Measurements from ENCODE around the gene TEX29. TPM values are rescaled to one million over a fixed set of nuclear protein-coding genes. Genes with fewer than 3 reads are reported as not detected.

Gene TEX29
- total and polyA plus RNA-seq, 4 experiments from 2014 or later = 0.28 to 0.50 TPM; not detected in 2

DNA sequence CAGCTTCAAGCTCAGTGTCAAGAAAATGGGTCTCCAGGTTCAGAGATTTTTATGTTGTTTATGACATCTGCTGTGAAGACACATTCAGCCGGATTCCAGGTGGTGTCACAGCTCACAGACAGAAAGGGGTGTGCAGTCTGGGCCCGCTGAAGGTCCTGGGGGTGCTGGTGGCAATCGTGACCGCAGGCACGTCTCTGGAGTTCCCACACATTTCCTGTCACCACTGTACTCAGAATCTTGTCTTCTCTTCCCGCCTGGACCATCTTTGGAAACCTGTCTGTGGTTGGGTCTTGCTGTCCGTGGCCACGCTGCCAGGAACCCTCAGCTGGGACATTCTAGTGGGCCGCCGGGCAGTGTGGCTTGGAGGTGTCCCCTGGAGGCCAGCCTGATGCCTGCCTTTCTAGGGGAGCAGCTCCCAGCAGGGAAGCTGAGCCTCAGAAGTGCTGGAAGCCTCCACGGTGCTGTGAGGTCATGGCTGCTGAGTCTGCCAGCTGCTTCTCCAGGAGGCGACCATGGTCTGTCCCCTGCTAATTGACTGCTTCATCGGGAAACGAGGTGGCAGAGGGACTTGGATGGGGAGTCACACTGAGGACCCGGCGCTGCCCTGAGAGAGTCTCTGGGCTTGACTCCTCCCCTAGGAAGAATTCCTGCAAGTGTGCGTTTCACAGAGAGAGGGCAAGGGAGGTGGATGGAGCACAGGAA lies 3.7 kb downstream of the TEX29 start:
- H3K27me3 Mint-ChIP-seq = peaks cover 0 to 4% of the 10 kb centered on the region in 2 donors
- intact Hi-C loops (cut with micrococcal nuclease) = no loop called here
- no peaks in the 10 kb centered on the region for H3K36me3 ChIP-seq (ENCODE audit: insufficient read depth, low read length)
- no peak for DNase-seq
- no peak overlapping the region for H3K4me3 Mint-ChIP-seq
- H3K4me1 ChIP-seq (ENCODE audit: insufficient read depth, low read length) = no peaks in the 10 kb centered on the region
- no peak overlapping the region for H3K27ac ChIP-seq (ENCODE audit: low read depth, low read length)
- peaks cover 2 to 3% of the 10 kb centered on the region in 2 donors for H3K36me3 Mint-ChIP-seq
- H3K27me3 ChIP-seq (ENCODE audit: insufficient read depth, low read length) = no peaks in the 10 kb centered on the region
- no peaks in the 10 kb centered on the region for H3K9me3 ChIP-seq (ENCODE audit: control insufficient read depth in 1 of 2, low read length in 2 of 2)
- no peak overlapping the region for H3K4me3 ChIP-seq (ENCODE audit: low read length in 2 of 2)
- CTCF ChIA-PET (ENCODE audit: partially characterized antibody) = interaction anchor here (1.1 kb wide), 1 partner anchor 256 kb away, joined by 3 read pairs; no protein-coding TSS in a partner anchor
- H3K4me1 Mint-ChIP-seq = peaks cover 0 to 6% (median 4%) of the 10 kb centered on the region in 4 donors
- H3K27ac Mint-ChIP-seq = peak overlapping the region in 1 of 7 donors; percentile 60
- peaks cover 0 to 2% (median 0%) of the 10 kb centered on the region in 8 donors for H3K9me3 Mint-ChIP-seq
- POLR2A ChIA-PET (ENCODE audit: partially characterized antibody) = no interaction called here

DNA sequence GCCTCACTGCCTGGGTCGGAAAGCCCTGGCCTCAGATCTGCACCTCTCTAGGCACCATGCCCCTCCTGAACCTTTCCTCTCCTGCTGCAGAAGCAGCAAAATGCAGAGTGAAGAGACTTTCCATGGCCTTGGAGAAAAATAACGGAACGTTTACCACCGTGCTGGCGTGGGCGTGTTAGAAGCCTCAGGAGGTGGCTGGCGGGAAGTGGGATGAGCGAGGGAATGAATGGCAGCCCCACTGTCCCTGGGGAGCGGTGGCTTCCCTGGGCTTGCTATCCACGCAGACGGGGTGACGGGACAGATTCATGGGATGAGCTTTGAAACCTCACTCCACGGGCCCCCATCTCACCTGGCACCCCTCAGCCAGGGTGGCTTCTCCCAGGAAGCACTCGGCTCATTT lies 4.3 kb downstream of the TEX29 start:
- H3K4me1 ChIP-seq (ENCODE audit: insufficient read depth, low read length) = no peaks in the 10 kb centered on the region
- no peak overlapping the region for H3K27ac ChIP-seq (ENCODE audit: low read depth, low read length)
- H3K27me3 ChIP-seq (ENCODE audit: insufficient read depth, low read length) = no peaks in the 10 kb centered on the region
- POLR2A ChIA-PET (ENCODE audit: partially characterized antibody) = no interaction called here
- Mint-ChIP-seq H3K36me3 (peaks cover 0 to 3% of the 10 kb centered on the region in 2 donors), H3K4me3 (no peak overlapping the region), H3K4me1 (peaks cover 0 to 6% (median 4%) of the 10 kb centered on the region in 4 donors), H3K9me3 (peaks cover 0 to 2% (median 0%) of the 10 kb centered on the region in 8 donors), H3K27me3 (peaks cover 0 to 4% of the 10 kb centered on the region in 2 donors), H3K27ac (peak overlapping the region in 1 of 7 donors; percentile 48)
- no peak for DNase-seq
- H3K4me3 ChIP-seq (ENCODE audit: low read length in 2 of 2) = no peak overlapping the region
- H3K9me3 ChIP-seq (ENCODE audit: control insufficient read depth in 1 of 2, low read length in 2 of 2) = no peaks in the 10 kb centered on the region
- intact Hi-C loops (cut with micrococcal nuclease) = no loop called here
- H3K36me3 ChIP-seq (ENCODE audit: insufficient read depth, low read length) = no peaks in the 10 kb centered on the region
- CTCF ChIA-PET (ENCODE audit: partially characterized antibody) = no interaction called here

DNA sequence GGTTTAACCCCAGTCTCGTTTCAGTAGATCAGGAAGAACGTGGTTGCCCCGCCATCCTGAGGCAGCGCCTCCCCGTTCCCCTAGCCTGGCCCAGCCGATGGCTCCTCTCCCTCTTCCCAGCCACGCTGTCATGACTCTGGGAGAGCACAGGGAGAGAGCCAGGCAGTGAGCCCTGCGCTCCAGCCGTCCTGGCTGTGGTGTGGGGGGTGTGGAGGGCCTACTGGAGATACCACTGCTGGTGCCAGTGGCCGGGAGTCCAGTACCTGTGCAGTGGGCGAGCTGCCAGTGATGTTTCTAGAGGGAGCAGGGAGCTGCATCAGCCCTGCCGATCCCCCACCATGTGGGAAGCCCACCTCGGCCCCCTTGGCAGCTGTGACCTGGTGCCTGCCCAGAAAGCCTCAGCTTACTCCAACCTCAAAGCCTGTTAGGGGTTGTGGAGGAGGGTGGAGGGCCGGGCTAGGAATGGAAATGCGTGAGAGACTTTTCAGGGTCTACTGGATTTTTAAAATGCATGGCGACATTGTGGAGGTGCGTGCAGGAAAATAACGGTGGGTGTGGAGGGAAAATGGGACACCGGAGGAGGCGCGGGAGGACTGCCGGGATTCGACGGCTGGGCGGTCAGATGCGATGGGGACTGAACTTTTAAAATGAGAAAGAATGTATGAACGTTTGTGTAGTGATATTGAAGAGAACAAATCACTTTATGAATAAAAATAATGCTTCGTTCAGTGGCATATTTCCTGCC lies 4.9 kb downstream of the TEX29 start:
- ChIA-PET CTCF (ENCODE audit: partially characterized antibody) (no interaction called here), POLR2A (ENCODE audit: partially characterized antibody) (no interaction called here)
- peaks cover 0 to 3% of the 10 kb centered on the region in 2 donors for H3K36me3 Mint-ChIP-seq
- H3K4me3 ChIP-seq (ENCODE audit: low read length in 2 of 2) = no peak overlapping the region
- peaks cover 0 to 6% (median 4%) of the 10 kb centered on the region in 4 donors for H3K4me1 Mint-ChIP-seq
- H3K27ac Mint-ChIP-seq = peak overlapping the region in 2 of 7 donors; percentile 41 to 54
- intact Hi-C loops (cut with micrococcal nuclease) = no loop called here
- no peaks in the 10 kb centered on the region for H3K4me1 ChIP-seq (ENCODE audit: insufficient read depth, low read length)
- H3K27me3 Mint-ChIP-seq = peaks cover 0 to 4% of the 10 kb centered on the region in 2 donors
- H3K27ac ChIP-seq (ENCODE audit: low read depth, low read length) = no peak overlapping the region
- peaks cover 0 to 2% (median 0%) of the 10 kb centered on the region in 8 donors for H3K9me3 Mint-ChIP-seq
- H3K4me3 Mint-ChIP-seq = no peak overlapping the region
- DNase-seq = no peak
- H3K36me3 ChIP-seq (ENCODE audit: insufficient read depth, low read length) = no peaks in the 10 kb centered on the region
- H3K9me3 ChIP-seq (ENCODE audit: control insufficient read depth in 1 of 2, low read length in 2 of 2) = no peaks in the 10 kb centered on the region
- H3K27me3 ChIP-seq (ENCODE audit: insufficient read depth, low read length) = no peaks in the 10 kb centered on the region

DNA sequence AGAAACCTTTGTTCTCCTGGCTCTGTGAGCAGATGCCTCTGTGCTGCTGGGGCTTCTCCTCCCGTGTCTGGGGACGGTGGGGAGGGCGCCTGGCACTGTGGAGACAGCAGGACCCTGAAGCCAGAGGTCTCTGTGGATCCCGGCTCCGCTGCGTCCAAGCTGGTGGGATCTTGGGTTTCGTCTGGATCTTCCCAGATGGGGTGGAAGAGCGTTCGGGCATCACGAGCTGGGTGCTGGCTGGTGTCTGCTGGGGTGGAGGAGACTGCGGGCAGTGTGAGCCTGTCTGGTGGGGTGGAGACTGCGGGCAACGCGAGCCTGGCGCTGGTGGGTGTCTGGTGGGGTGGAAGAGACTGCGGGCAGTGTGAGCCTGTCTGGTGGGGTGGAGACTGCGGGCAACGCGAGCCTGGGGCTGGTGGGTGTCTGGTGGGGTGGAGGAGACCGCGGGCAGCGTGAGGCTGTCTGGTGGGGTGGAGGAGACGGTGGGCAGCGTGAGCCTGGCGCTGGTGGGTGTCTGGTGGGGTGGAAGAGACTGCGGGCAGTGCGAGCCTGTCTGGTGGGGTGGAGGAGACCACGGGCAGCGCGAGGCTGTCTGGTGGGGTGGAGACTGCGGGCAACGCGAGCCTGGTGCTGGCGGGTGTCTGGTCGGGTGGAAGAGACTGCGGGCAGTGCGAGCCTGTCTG lies 5.6 kb downstream of the TEX29 start:
- CTCF ChIA-PET (ENCODE audit: partially characterized antibody) = no interaction called here
- H3K4me3 Mint-ChIP-seq = no peak overlapping the region
- H3K36me3 Mint-ChIP-seq = peaks cover 0 to 7% of the 10 kb centered on the region in 2 donors
- Histone ChIP-seq H3K9me3 (ENCODE audit: control insufficient read depth in 1 of 2, low read length in 2 of 2) (no peaks in the 10 kb centered on the region), H3K4me3 (ENCODE audit: low read length in 2 of 2) (no peak overlapping the region), H3K27me3 (ENCODE audit: insufficient read depth, low read length) (no peaks in the 10 kb centered on the region), H3K27ac (ENCODE audit: low read depth, low read length) (no peak overlapping the region), H3K36me3 (ENCODE audit: insufficient read depth, low read length) (no peaks in the 10 kb centered on the region), H3K4me1 (ENCODE audit: insufficient read depth, low read length) (no peaks in the 10 kb centered on the region)
- peaks cover 0 to 2% (median 0%) of the 10 kb centered on the region in 8 donors for H3K9me3 Mint-ChIP-seq
- POLR2A ChIA-PET (ENCODE audit: partially characterized antibody) = no interaction called here
- H3K27me3 Mint-ChIP-seq = peaks cover 0 to 4% of the 10 kb centered on the region in 2 donors
- intact Hi-C loops (cut with micrococcal nuclease) = no loop called here
- no peak for DNase-seq
- peak overlapping the region in 1 of 7 donors; percentile 62 for H3K27ac Mint-ChIP-seq
- H3K4me1 Mint-ChIP-seq = peaks cover 0 to 6% (median 4%) of the 10 kb centered on the region in 4 donors

DNA sequence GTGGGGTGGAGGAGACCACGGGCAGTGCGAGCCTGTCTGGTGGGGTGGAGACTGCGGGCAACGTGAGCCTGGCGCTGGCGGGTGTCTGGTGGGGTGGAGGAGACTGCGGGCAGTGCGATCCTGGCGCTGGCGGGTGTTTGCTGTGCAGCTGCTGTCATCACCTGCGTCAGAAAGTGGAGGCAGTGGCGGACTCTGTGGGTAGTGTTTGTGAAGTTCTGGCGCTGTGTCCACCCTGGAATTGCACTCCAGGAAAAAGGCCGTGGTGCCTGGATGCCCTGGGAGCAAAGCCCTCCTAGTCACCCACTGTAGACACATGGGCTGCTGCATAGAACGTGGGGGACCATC lies 6.2 kb downstream of the TEX29 start:
- DNase-seq = no peak
- CTCF ChIA-PET (ENCODE audit: partially characterized antibody) = no interaction called here

DNA sequence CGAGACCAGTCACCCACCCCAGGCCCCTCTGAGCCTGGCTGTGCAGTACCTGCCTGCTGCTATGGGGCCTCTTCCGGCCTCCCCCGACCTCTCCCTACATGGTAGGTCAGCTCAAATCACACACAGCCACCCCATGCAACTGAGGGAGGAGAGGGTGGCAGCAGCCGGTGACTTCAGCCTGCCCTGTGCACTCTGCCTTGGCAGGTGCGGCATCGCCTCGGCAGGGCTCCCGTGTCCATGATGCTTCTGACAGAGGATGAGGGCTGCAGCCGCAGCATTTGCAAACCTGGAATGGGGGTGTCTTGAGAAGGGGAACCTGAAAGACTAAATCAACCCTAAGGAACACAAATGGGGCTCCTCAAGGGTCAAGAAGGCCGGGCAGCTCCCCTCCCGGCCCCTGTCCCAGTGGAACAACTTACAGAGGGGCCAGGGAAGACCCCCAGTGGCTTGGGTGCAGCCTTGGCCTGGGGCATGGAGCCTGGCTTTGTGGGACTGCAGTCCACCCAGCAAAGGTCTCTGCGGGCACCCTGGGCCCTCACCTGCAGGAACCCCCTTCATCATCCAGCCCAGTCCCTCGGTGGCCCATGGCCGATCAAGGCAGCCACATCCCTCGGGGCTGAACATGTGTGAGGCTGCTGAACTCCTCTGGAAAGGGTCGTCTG lies 6.7 kb downstream of the TEX29 start:
- Mint-ChIP-seq H3K4me3 (no peak overlapping the region), H3K4me1 (peaks cover 0 to 6% (median 4%) of the 10 kb centered on the region in 4 donors), H3K27me3 (peaks cover 0 to 4% of the 10 kb centered on the region in 2 donors), H3K36me3 (peaks cover 0 to 11% of the 10 kb centered on the region in 2 donors), H3K27ac (no peak overlapping the region), H3K9me3 (peaks cover 0 to 5% (median 0%) of the 10 kb centered on the region in 8 donors)
- no peak for DNase-seq
- Histone ChIP-seq H3K36me3 (ENCODE audit: insufficient read depth, low read length) (no peaks in the 10 kb centered on the region), H3K9me3 (ENCODE audit: control insufficient read depth in 1 of 2, low read length in 2 of 2) (no peaks in the 10 kb centered on the region), H3K27ac (ENCODE audit: low read depth, low read length) (no peak overlapping the region), H3K4me1 (ENCODE audit: insufficient read depth, low read length) (no peaks in the 10 kb centered on the region), H3K27me3 (ENCODE audit: insufficient read depth, low read length) (no peaks in the 10 kb centered on the region), H3K4me3 (ENCODE audit: low read length in 2 of 2) (no peak overlapping the region)
- ChIA-PET POLR2A (ENCODE audit: partially characterized antibody) (no interaction called here), CTCF (ENCODE audit: partially characterized antibody) (no interaction called here)
- intact Hi-C loops (cut with micrococcal nuclease) = no loop called here

More for the DNA sequence above, 6.2 kb downstream of the TEX29 start:
- Mint-ChIP-seq H3K9me3 (peaks cover 0 to 2% (median 0%) of the 10 kb centered on the region in 8 donors), H3K4me1 (peaks cover 0 to 6% (median 4%) of the 10 kb centered on the region in 4 donors), H3K27ac (no peak overlapping the region), H3K36me3 (peaks cover 0 to 7% of the 10 kb centered on the region in 2 donors), H3K4me3 (no peak overlapping the region), H3K27me3 (peaks cover 0 to 4% of the 10 kb centered on the region in 2 donors)
- no peaks in the 10 kb centered on the region for H3K9me3 ChIP-seq (ENCODE audit: control insufficient read depth in 1 of 2, low read length in 2 of 2)
- H3K27me3 ChIP-seq (ENCODE audit: insufficient read depth, low read length) = no peaks in the 10 kb centered on the region
- no peak overlapping the region for H3K27ac ChIP-seq (ENCODE audit: low read depth, low read length)
- POLR2A ChIA-PET (ENCODE audit: partially characterized antibody) = no interaction called here
- intact Hi-C loops (cut with micrococcal nuclease) = no loop called here
- no peaks in the 10 kb centered on the region for H3K4me1 ChIP-seq (ENCODE audit: insufficient read depth, low read length)
- H3K36me3 ChIP-seq (ENCODE audit: insufficient read depth, low read length) = no peaks in the 10 kb centered on the region
- no peak overlapping the region for H3K4me3 ChIP-seq (ENCODE audit: low read length in 2 of 2)
